ENCODE data around the gene SLC24A4. TPM values are rescaled to one million over a fixed set of nuclear protein-coding genes. Genes with fewer than 3 reads are reported as not detected.

The SLC24A4 gene
- total and polyA plus RNA-seq, 4 donors: 0.25 to 2.9 (median 0.63) TPM

DNA sequence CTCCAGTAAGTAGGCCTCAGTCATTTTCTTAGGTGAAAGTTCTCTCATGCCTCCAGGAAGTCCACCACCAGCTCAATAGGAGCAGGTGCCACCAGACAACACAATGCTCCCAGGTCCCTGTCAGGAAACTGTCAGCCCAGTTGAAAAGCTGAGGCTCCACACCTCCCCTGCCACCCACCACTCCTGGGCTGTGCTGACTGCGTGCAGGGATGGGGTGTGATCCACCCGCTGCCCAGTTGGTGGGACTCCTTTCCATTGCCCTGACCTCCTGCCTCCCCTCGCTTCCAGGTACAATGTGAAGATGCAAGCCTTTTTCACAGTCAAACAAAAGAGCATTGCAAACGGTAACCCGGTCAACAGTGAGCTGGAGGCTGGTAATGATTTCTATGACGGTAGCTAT is 125.8 kb downstream of the SLC24A4 start:
- no peaks in the 10 kb centered on the region for H3K4me1 ChIP-seq (ENCODE audit: control insufficient read depth in 1 of 2, insufficient read depth in 2 of 2, low read length in 2 of 2)
- DNase-seq (no peak), ATAC-seq (ENCODE audit: low FRiP score) (no peak)
- no peak overlapping the region for H3K4me3 ChIP-seq (ENCODE audit: low read length in 2 of 2)
- H3K27me3 ChIP-seq (ENCODE audit: control insufficient read depth in 1 of 2, insufficient read depth in 2 of 2, low read length in 1 of 2): no peaks in the 10 kb centered on the region
- H3K9me3 ChIP-seq (ENCODE audit: control insufficient read depth, low read length): no peaks in the 10 kb centered on the region
- no peak overlapping the region for H3K27ac ChIP-seq (ENCODE audit: low read depth in 1 of 2, low read length in 2 of 2)
- H3K36me3 ChIP-seq (ENCODE audit: control insufficient read depth in 1 of 2, insufficient read depth in 2 of 2, low read length in 1 of 2): no peaks in the 10 kb centered on the region
- WGBS, 2 donors: 91 to 93% methylated on average over 6 of the region's 6 CpGs
- intact Hi-C loops (cut with DNase I): no loop called here

DNA sequence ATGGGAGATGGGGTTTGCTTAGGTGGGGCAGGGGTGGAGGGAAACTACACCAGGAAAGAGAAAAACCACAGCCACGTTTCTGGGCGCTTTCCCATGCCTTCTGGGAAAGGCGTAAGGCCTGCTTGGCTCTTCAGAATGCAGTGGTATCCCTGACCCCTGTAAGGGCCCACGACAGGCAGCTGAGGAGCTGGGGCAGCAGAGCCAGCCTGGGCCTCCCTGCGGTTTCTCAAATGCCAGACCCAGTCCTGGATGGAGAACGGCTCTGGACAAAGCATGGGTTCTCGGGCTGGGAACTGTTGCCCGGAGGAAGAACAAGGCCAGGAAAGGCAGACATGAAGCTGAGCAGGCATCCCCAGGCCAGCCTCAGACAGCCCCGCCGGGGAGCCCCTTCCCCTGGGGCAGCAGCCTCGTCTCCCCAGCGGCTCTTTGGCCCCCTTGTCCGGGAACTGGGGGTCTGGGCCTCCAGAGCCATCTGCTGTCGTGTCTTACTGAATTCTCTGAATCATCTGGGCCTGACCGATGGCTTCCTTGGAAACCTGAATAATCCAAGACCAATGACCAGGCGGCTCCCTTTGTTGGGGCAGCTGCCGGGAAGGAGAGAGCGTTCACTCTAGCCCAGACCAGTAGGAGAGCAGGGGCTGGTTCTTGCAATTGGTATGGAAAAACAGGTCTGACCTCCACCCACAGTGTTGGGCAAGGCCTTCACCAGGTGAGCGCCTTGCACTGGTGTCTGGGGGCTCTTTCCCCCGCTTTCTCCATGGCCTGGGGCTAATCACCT is 126.6 kb downstream of the SLC24A4 start:
- Histone ChIP-seq H3K27me3 (ENCODE audit: control insufficient read depth in 1 of 2, insufficient read depth in 2 of 2, low read length in 1 of 2) (no peaks in the 10 kb centered on the region), H3K36me3 (ENCODE audit: control insufficient read depth in 1 of 2, insufficient read depth in 2 of 2, low read length in 1 of 2) (no peaks in the 10 kb centered on the region), H3K4me1 (ENCODE audit: control insufficient read depth in 1 of 2, insufficient read depth in 2 of 2, low read length in 2 of 2) (no peaks in the 10 kb centered on the region), H3K4me3 (ENCODE audit: low read length in 2 of 2) (no peak overlapping the region), H3K9me3 (ENCODE audit: control insufficient read depth, low read length) (no peaks in the 10 kb centered on the region), H3K27ac (ENCODE audit: low read depth in 1 of 2, low read length in 2 of 2) (no peak overlapping the region)
- ATAC-seq (ENCODE audit: low FRiP score): no peak
- 90 to 92% methylated on average over 20 of the region's 20 CpGs for WGBS, 2 donors
- no peak for DNase-seq
- intact Hi-C loops (cut with DNase I): no loop called here

DNA sequence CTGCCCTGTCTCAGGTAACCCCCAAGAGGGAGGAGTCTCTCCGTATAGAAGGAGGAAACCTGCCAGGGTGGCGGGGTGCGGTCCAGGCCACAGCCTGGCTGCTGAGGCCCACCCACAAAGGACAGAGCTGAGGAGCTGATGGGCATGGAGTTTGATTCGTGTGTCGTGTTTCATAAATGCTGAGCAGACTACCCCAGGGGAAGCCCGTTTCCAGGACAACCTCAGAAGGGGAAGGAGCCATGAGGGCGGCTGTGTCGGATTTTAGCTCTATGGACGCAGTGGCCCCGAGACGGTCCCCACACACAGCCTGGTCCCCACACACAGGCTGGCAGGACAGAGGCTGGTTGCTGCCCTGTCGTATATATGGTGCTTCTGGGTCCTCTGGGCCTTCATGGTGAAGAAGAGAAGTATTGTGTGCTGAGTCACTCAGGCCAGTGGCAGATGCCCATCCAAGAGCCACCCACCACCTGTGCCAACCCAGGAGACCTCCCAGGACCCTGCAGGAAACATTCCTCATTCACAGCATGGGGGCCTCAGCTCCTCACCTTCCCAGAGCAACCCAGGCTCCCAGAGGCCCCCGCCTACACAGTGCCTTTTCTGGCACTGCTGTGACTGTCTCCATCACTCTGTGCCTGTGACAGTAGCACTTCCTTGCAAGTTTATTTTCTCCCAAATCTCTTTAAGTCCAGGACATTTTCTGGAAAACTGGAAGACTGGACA is 127.5 kb downstream of the SLC24A4 start:
- Histone ChIP-seq H3K36me3 (ENCODE audit: control insufficient read depth in 1 of 2, insufficient read depth in 2 of 2, low read length in 1 of 2) (no peaks in the 10 kb centered on the region), H3K4me3 (ENCODE audit: low read length in 2 of 2) (no peak overlapping the region), H3K27me3 (ENCODE audit: control insufficient read depth in 1 of 2, insufficient read depth in 2 of 2, low read length in 1 of 2) (no peaks in the 10 kb centered on the region), H3K9me3 (ENCODE audit: control insufficient read depth, low read length) (no peaks in the 10 kb centered on the region), H3K27ac (ENCODE audit: low read depth in 1 of 2, low read length in 2 of 2) (no peak overlapping the region), H3K4me1 (ENCODE audit: control insufficient read depth in 1 of 2, insufficient read depth in 2 of 2, low read length in 2 of 2) (no peaks in the 10 kb centered on the region)
- 75 to 78% methylated on average over 13 of the region's 13 CpGs for WGBS, 2 donors
- no peak for DNase-seq
- intact Hi-C loops (cut with DNase I): no loop called here
- ATAC-seq (ENCODE audit: low FRiP score): no peak

DNA sequence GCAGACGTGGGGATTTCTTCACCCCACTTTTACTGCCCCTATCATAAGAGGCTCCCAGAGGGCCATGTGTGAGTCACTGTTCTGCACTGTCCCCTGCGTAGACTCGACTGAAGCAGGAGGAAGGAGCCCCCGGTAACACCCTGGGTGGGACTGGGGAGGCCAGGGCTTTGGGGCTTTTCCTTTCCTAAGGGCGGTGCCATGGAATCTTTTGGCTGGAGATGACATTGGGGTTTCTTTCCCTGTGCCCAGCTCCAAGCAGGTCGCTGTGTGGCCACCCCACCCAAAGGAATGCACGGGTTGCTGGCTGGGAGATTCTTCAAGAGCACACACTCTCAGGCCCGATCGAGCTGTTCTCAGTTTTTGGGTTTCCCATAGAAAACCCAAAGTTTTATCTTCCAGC is 128.3 kb downstream of the SLC24A4 start:
- Histone ChIP-seq H3K36me3 (ENCODE audit: control insufficient read depth in 1 of 2, insufficient read depth in 2 of 2, low read length in 1 of 2) (no peaks in the 10 kb centered on the region), H3K27ac (ENCODE audit: low read depth in 1 of 2, low read length in 2 of 2) (no peak overlapping the region), H3K4me3 (ENCODE audit: low read length in 2 of 2) (no peak overlapping the region), H3K27me3 (ENCODE audit: control insufficient read depth in 1 of 2, insufficient read depth in 2 of 2, low read length in 1 of 2) (no peaks in the 10 kb centered on the region), H3K4me1 (ENCODE audit: control insufficient read depth in 1 of 2, insufficient read depth in 2 of 2, low read length in 2 of 2) (no peaks in the 10 kb centered on the region), H3K9me3 (ENCODE audit: control insufficient read depth, low read length) (no peaks in the 10 kb centered on the region)
- no peak for DNase-seq
- intact Hi-C loops (cut with DNase I): no loop called here
- 71 to 73% methylated on average over 9 of the region's 9 CpGs for WGBS, 2 donors
- ATAC-seq (ENCODE audit: low FRiP score): no peak

GRCh38 chr14:92451755-92452154 is 128.8 kb downstream of the SLC24A4 start:
- intact Hi-C loops (cut with DNase I): no loop called here
- Histone ChIP-seq H3K27me3 (ENCODE audit: control insufficient read depth in 1 of 2, insufficient read depth in 2 of 2, low read length in 1 of 2) (no peaks in the 10 kb centered on the region), H3K36me3 (ENCODE audit: control insufficient read depth in 1 of 2, insufficient read depth in 2 of 2, low read length in 1 of 2) (no peaks in the 10 kb centered on the region), H3K9me3 (ENCODE audit: control insufficient read depth, low read length) (no peaks in the 10 kb centered on the region), H3K4me3 (ENCODE audit: low read length in 2 of 2) (no peak overlapping the region), H3K27ac (ENCODE audit: low read depth in 1 of 2, low read length in 2 of 2) (no peak overlapping the region), H3K4me1 (ENCODE audit: control insufficient read depth in 1 of 2, insufficient read depth in 2 of 2, low read length in 2 of 2) (no peaks in the 10 kb centered on the region)
- WGBS, 2 donors: 83 to 86% methylated on average over 5 of the region's 5 CpGs
- ATAC-seq (ENCODE audit: low FRiP score) (no peak), DNase-seq (peak in 1 of 2 donors; percentile 35)

DNA sequence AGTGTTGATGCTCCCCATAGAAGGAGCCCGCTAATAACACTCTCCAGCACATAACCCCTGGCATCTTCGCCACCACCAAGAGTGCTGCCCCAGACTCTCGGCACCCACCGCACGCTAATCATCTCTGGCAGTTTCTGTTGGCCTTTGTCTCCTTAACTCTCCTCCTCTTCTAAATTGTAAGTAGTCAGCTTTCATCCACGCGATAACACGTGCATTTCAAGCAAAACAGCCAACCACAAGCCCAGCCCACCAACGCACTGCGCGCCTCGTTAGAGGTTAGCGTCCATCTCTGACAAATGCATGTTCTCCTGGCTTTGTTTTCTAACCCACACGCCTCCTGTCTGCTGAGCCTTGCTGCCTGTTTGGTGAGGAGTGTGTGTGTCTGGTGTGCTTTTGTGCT is 129.5 kb downstream of the SLC24A4 start:
- Histone ChIP-seq H3K4me1 (ENCODE audit: control insufficient read depth in 1 of 2, insufficient read depth in 2 of 2, low read length in 2 of 2) (no peaks in the 10 kb centered on the region), H3K4me3 (ENCODE audit: low read length in 2 of 2) (no peak overlapping the region), H3K36me3 (ENCODE audit: control insufficient read depth in 1 of 2, insufficient read depth in 2 of 2, low read length in 1 of 2) (no peaks in the 10 kb centered on the region), H3K27me3 (ENCODE audit: control insufficient read depth in 1 of 2, insufficient read depth in 2 of 2, low read length in 1 of 2) (no peaks in the 10 kb centered on the region), H3K9me3 (ENCODE audit: control insufficient read depth, low read length) (no peaks in the 10 kb centered on the region), H3K27ac (ENCODE audit: low read depth in 1 of 2, low read length in 2 of 2) (no peak overlapping the region)
- DNase-seq: no peak
- no peak for ATAC-seq (ENCODE audit: low FRiP score)
- intact Hi-C loops (cut with DNase I): no loop called here
- WGBS, 2 donors: 92 to 95% methylated on average over 14 of the region's 14 CpGs

GRCh38 chr14:92453691-92454090 is 130.7 kb downstream of the SLC24A4 start:
- H3K36me3 ChIP-seq (ENCODE audit: control insufficient read depth in 1 of 2, insufficient read depth in 2 of 2, low read length in 1 of 2): no peaks in the 10 kb centered on the region
- no peaks in the 10 kb centered on the region for H3K27me3 ChIP-seq (ENCODE audit: control insufficient read depth in 1 of 2, insufficient read depth in 2 of 2, low read length in 1 of 2)
- H3K27ac ChIP-seq (ENCODE audit: low read depth in 1 of 2, low read length in 2 of 2): no peak overlapping the region
- no peak for DNase-seq
- H3K4me3 ChIP-seq (ENCODE audit: low read length in 2 of 2): no peak overlapping the region
- no peaks in the 10 kb centered on the region for H3K4me1 ChIP-seq (ENCODE audit: control insufficient read depth in 1 of 2, insufficient read depth in 2 of 2, low read length in 2 of 2)
- WGBS, 2 donors: 92% methylated on average over 8 of the region's 8 CpGs
- no peak for ATAC-seq (ENCODE audit: low FRiP score)
- intact Hi-C loops (cut with DNase I): no loop called here
- no peaks in the 10 kb centered on the region for H3K9me3 ChIP-seq (ENCODE audit: control insufficient read depth, low read length)

GRCh38 chr14:92455231-92455630 is 132.3 kb downstream of the SLC24A4 start:
- intact Hi-C loops (cut with DNase I): loop anchor here (5.0 kb wide), 2 partner anchors 147 to 323 kb away; no protein-coding TSS in a partner anchor

More at GRCh38 chr14:92455231-92455630, 132.3 kb downstream of the SLC24A4 start:
- no peaks in the 10 kb centered on the region for H3K4me1 ChIP-seq (ENCODE audit: control insufficient read depth in 1 of 2, insufficient read depth in 2 of 2, low read length in 2 of 2)
- 95 to 98% methylated on average over 2 of the region's 2 CpGs for WGBS, 2 donors
- H3K36me3 ChIP-seq (ENCODE audit: control insufficient read depth in 1 of 2, insufficient read depth in 2 of 2, low read length in 1 of 2): no peaks in the 10 kb centered on the region
- H3K9me3 ChIP-seq (ENCODE audit: control insufficient read depth, low read length): no peaks in the 10 kb centered on the region
- no peaks in the 10 kb centered on the region for H3K27me3 ChIP-seq (ENCODE audit: control insufficient read depth in 1 of 2, insufficient read depth in 2 of 2, low read length in 1 of 2)
- H3K27ac ChIP-seq (ENCODE audit: low read depth in 1 of 2, low read length in 2 of 2): no peak overlapping the region
- no peak for ATAC-seq (ENCODE audit: low FRiP score)
- DNase-seq: no peak
- H3K4me3 ChIP-seq (ENCODE audit: low read length in 2 of 2): no peak overlapping the region

Data from aorta (tissue), 5 donors.